ENCODE data around the gene SYP.

The SYP gene

DNA sequence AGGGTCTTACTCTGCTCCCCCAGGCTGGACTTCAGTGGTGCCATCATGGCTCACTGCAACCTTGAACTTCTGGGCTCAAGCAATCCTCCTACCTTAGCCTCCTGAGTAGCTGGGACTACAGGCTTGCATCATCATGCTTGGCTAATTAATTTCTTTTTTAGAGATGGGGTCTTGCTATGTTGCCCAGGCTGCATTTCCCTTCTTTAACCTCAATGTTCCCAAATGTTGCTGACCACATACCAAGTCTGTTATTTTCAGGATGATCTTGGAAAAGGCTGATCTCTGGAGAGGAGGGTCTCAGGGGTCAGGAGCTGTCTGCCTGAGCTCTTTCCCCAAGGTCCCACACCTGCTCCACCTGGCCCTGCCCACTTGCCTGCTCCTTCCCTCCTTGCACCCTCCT is 20.1 kb upstream of the SYP start:
- no peak for DNase-seq (ENCODE audit: low read depth)

DNA sequence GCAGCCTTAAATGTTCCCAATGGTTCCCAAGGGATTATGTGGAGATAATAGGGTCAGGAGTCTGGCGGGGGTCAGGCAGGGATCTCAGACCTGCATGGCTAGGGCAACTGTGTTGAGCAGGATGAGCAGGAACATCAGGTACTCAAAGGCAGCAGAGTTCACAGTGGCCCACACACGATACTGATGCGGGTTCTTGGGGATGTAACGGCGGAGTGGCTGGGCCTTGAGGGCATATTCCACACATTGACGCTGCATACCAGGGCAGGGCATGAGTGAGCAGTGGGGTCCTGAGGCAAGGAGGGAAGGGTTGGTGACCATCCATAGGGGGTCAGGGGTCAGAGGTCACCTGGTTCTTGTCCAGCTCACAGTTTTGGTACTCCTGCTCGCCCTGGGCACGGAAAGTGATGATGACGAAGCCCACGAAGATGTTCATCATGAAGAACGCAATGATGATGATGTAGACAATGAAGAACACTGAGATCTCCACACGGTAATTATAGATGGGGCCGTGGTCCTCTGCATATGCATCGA is 15.1 kb upstream of the SYP start:
- DNase-seq (ENCODE audit: low read depth): no peak

DNA sequence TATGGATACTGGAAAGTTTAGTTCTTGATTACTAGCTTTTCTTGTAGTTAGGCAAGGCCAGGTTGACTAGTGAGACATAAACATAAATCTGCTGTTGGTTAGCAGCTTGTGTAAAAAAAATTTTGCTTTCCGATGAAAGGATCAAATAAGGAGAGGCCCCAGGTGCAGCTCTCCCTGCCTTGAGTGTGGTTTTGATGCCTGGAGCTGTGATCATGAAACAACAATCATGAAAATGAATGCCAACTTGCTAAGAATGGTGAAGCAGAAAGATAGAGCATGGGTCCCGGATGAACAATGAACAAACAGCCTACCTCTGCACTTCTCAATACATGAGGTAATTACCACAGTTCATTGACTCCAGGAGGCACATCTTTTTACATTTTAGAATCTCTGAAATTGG is 14.4 kb upstream of the SYP start:
- DNase-seq (ENCODE audit: low read depth): no peak

GRCh38 chrX:49212861-49213260 is 12.9 kb upstream of the SYP start:
- no peak for DNase-seq (ENCODE audit: low read depth)

DNA sequence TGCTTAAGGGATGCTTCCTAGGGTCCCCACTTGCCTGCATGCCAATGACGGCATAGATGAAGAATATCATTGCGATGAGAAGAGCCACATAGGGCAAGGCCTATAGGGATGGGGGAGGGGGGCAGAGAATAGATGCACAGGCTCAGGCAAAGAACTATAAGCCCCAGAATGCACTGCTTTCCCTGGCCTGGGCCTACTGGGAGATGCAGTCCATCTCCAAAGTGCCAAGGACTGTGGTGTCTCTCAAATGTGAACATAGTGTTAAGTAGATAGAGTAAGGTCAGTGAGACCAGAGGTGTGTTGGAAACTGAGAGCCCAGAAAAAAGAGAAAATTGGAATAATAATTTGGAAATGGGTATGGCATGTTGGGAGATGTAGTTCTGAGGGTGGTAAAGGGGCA is 12.2 kb upstream of the SYP start:
- DNase-seq (ENCODE audit: low read depth): no peak

- DNase-seq (ENCODE audit: low read depth): no peak
Observed at GRCh38 chrX:49211074-49211473, 11.1 kb upstream of the SYP start.

GRCh38 chrX:49210406-49210805 is 10.4 kb upstream of the SYP start:
- no peak for DNase-seq (ENCODE audit: low read depth)

GRCh38 chrX:49209434-49210251 is 9.7 kb upstream of the SYP start:
- no peak for DNase-seq (ENCODE audit: low read depth)

DNA sequence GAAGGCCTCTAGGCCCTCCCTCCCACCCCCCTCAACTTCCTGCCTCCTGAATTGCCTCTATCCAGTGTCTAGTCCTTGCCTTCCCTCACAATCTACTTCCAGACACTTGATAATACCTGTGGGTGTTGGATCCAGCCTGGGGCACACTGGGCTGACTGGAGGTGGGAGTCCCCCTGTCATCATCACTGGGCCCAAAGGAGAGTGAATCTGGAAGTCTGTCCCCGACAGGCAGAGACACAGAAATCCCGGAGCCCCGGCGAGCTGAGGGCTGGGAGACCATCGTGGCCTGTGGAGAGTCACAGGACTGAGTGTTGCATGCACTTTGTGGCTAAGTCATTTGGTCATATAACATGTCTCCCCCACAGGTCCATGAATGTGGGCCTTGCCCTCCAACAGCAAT is 8.4 kb upstream of the SYP start:
- no peak for DNase-seq (ENCODE audit: low read depth)

DNA sequence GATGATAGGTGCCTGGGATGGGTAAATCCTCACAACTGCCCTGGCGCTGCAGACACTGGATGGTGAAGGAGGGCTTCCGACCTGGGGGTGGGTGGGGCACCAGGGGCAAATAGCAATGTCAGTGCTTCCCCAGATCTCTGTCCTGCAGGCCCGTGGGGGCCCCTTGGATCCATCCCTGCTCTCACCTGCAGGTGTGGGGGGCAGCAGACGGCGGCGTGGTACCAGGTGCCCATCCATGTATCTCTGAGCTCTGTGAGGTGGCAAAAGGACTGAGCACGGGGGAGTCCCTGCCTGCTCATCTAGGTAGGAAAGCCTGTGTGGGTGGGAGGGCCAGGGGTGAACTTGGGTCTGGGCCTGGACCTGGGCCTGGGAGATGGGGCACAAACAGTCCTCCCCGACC is 6.5 kb upstream of the SYP start:
- DNase-seq (ENCODE audit: low read depth): no peak

GRCh38 chrX:49205443-49205842 is 5.5 kb upstream of the SYP start:
- DNase-seq (ENCODE audit: low read depth): no peak

DNA sequence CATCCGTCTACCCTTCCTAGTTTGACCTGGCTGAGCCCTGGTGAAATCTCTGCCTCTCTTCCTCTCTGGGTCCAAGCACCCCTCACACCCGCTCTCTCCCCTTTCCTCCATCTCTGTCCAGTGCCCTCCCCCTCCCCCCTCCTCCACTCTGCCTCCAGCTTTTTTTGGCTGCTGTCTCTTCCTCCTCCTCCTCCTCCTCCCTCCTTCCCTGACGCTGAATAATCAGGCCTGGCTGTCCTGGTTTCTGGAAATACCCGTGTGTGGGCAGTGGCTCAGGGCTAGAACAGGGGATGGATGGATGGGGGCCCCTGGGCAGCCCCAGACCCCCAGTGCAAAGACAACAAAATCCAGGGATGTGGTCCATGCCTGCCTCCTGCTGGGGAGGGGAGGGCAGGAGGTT is 4.7 kb upstream of the SYP start:
- no peak for DNase-seq (ENCODE audit: low read depth)

GRCh38 chrX:49204017-49204416 is 4.0 kb upstream of the SYP start:
- no peak for DNase-seq (ENCODE audit: low read depth)

- DNase-seq (ENCODE audit: low read depth): no peak
Observed at GRCh38 chrX:49203536-49203935, 3.5 kb upstream of the SYP start.

GRCh38 chrX:49202022-49202421 is 2.0 kb upstream of the SYP start:
- no peak for DNase-seq (ENCODE audit: low read depth)

GRCh38 chrX:49199315-49199595 is 738 bp downstream of the SYP start:
- no peak for DNase-seq (ENCODE audit: low read depth)

GRCh38 chrX:49198540-49199314 is 1.3 kb downstream of the SYP start:
- DNase-seq (ENCODE audit: low read depth): no peak

GRCh38 chrX:49197543-49198087 is 2.4 kb downstream of the SYP start:
- DNase-seq (ENCODE audit: low read depth): no peak

- DNase-seq (ENCODE audit: low read depth): no peak
Observed at GRCh38 chrX:49193542-49193964, 6.4 kb downstream of the SYP start.

DNA sequence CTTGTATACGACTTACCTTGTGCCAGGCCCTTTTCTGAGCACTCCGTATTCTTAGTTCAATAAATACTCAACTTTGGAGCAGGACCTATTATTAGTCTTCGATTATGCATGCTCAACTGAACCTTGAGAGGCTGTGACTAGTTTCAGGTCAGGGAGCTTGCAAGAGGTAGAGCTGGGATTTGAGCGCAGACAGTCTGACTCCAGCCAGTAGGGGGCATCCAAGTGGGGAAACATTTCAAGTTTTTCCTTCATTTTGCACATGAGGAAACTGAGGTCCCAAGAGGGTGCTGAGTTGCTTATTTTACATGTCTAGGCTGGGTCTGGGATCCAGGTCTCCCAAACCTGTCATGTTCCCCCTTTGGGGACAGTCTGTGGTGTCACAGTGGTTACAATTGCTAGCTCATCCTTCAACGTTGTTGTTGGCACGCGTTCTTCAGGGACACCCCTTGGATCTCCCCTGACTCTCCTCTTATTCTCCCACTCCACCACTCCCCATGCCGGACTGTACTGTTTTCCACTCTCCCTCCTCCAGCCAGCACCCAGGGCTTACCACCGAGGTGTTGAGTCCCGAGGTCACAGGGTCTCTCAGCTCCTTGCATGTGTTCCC is 7.2 kb downstream of the SYP start:
- DNase-seq (ENCODE audit: low read depth): no peak

- DNase-seq (ENCODE audit: low read depth): no peak
Observed at GRCh38 chrX:49191574-49192011, 8.4 kb downstream of the SYP start.

- DNase-seq (ENCODE audit: low read depth): peak; percentile 75
Observed at GRCh38 chrX:49190821-49191573, 9.0 kb downstream of the SYP start.
